NCI-H748 (cell line): ENCODE results near the gene LINGO4.

Experiments
- DNase-seq: peaks from one replicate; lab custom pipeline; 2025; ENCODE audit not compliant: unreplicated experiment; lab: John Stamatoyannopoulos, UW

Gene LINGO4

GRCh38 chr1:151833172-151833900, 28.1 kb upstream of the LINGO4 start:
- no peak for DNase-seq

- peak; percentile 13 for DNase-seq
Measured at GRCh38 chr1:151832318-151832980, 27.2 kb upstream of the LINGO4 start.

- no peak for DNase-seq
Measured at GRCh38 chr1:151831605-151832004, 26.4 kb upstream of the LINGO4 start, which contains the start of gene RORC. TSS of gene RORC (minus strand) at chr1:151831802. CDS start at chr1:151831764, 38 bp downstream.

- DNase-seq = no peak
Measured at GRCh38 chr1:151831256-151831591, 26.0 kb upstream of the LINGO4 start.

GRCh38 chr1:151830055-151830454, 24.8 kb upstream of the LINGO4 start:
- DNase-seq = no peak

GRCh38 chr1:151829352-151830046, 24.3 kb upstream of the LINGO4 start:
- no peak for DNase-seq

GRCh38 chr1:151828921-151829320, 23.7 kb upstream of the LINGO4 start:
- no peak for DNase-seq

- DNase-seq = no peak
Measured at GRCh38 chr1:151827853-151828252, 22.6 kb upstream of the LINGO4 start.

GRCh38 chr1:151825751-151826660, 20.8 kb upstream of the LINGO4 start:
- DNase-seq = no peak

- DNase-seq = no peak
Measured at GRCh38 chr1:151825204-151825603, 20.0 kb upstream of the LINGO4 start.

- DNase-seq = no peak
Measured at GRCh38 chr1:151823175-151823574, 18.0 kb upstream of the LINGO4 start.

- DNase-seq = no peak
Measured at GRCh38 chr1:151822404-151822803, 17.2 kb upstream of the LINGO4 start.

GRCh38 chr1:151820940-151821339, 15.7 kb upstream of the LINGO4 start:
- DNase-seq = peak; percentile 46

GRCh38 chr1:151819976-151820623, 14.9 kb upstream of the LINGO4 start:
- DNase-seq = no peak

GRCh38 chr1:151819227-151819835, 14.1 kb upstream of the LINGO4 start:
- no peak for DNase-seq

GRCh38 chr1:151817353-151817730, 12.1 kb upstream of the LINGO4 start:
- no peak for DNase-seq

GRCh38 chr1:151816548-151817352, 11.5 kb upstream of the LINGO4 start:
- peak; percentile 22 for DNase-seq

- DNase-seq = no peak
Measured at GRCh38 chr1:151815716-151816327, 10.6 kb upstream of the LINGO4 start.

- DNase-seq = no peak
Measured at GRCh38 chr1:151814971-151815545, 9.8 kb upstream of the LINGO4 start.
